Keratinocyte (primary cell): ENCODE measurements around the gene DIPK1A. TPM values are rescaled to one million over a fixed set of nuclear protein-coding genes. Genes with fewer than 3 reads are reported as not detected.

Experiments used
- DNase-seq: peaks from one replicate; pipeline ENCODE4 v3.0.0-alpha.2; 2011; ENCODE audit warnings: low read depth, missing footprints, low spot score
- FAIRE-seq: peaks from 2 replicates; lab custom pipeline; 2011; peaks lifted over from hg19 to GRCh38; lab: Jason Lieb, UNC
- H2AFZ ChIP-seq: 2 replicates; pipeline ENCODE4 v1.6.0; 2012; ENCODE audit warnings: low read length, control low read depth, inconsistent platforms; ENCODE audit not compliant: control insufficient read depth
- H3K27ac ChIP-seq: 2 replicates; pipeline ENCODE4 v1.5.1; 2011; ENCODE audit warnings: low read length; ENCODE audit not compliant: control insufficient read depth, insufficient read depth
- H3K27me3 ChIP-seq: 3 replicates; pipeline ENCODE4 v1.6.0; 2011; ENCODE audit warnings: low read length; ENCODE audit not compliant: control insufficient read depth, insufficient read depth; ENCODE audit errors: extremely low read depth
- H3K36me3 ChIP-seq, 2 experiments: 2 replicates in 1 of 2; 3 replicates in 1 of 2; pipeline ENCODE4 v1.5.1; 2011; ENCODE audit warnings: low read length in 2 of 2, mild to moderate bottlenecking in 1 of 2; ENCODE audit not compliant: control insufficient read depth in 2 of 2, insufficient read depth in 2 of 2; ENCODE audit errors: extremely low read depth in 1 of 2
- H3K4me1 ChIP-seq: 3 replicates; pipeline ENCODE4 v1.5.1; 2011; ENCODE audit warnings: low read length; ENCODE audit not compliant: control insufficient read depth, insufficient read depth; ENCODE audit errors: extremely low read depth
- H3K4me2 ChIP-seq: 3 replicates; pipeline ENCODE4 v1.6.0; 2011; ENCODE audit warnings: low read depth, low read length; ENCODE audit not compliant: control insufficient read depth, insufficient read depth; ENCODE audit errors: extremely low read depth
- H3K4me3 ChIP-seq, 3 experiments: fragments of 200-600 bp in 1 of 3; sonication (generic) in 1 of 3; 2 replicates in 2 of 3; 3 replicates in 1 of 3; pipeline ENCODE4 v1.5.1; 2011 to 2016; ENCODE audit warnings: low read length in 3 of 3, mild to moderate bottlenecking in 3 of 3, control low read depth in 2 of 3, inconsistent platforms in 1 of 3, low read depth in 1 of 3, mixed read lengths in 1 of 3, mixed run types in 1 of 3, moderate library complexity in 1 of 3; ENCODE audit not compliant: control insufficient read depth in 2 of 3, insufficient read depth in 2 of 3; ENCODE audit errors: extremely low read depth in 1 of 3
- H3K79me2 ChIP-seq: 2 replicates; pipeline ENCODE4 v1.6.0; 2012; ENCODE audit warnings: low read length; ENCODE audit not compliant: control insufficient read depth, insufficient read depth
- H3K9ac ChIP-seq: 3 replicates; pipeline ENCODE4 v1.6.0; 2011; ENCODE audit warnings: low read length; ENCODE audit not compliant: control insufficient read depth, insufficient read depth; ENCODE audit errors: extremely low read depth
- H3K9me1 ChIP-seq: 3 replicates; pipeline ENCODE4 v1.6.0; 2011; ENCODE audit warnings: low read length; ENCODE audit not compliant: control insufficient read depth, insufficient read depth; ENCODE audit errors: extremely low read depth
- H3K9me3 ChIP-seq: 2 replicates; pipeline ENCODE4 v1.5.1; 2012; ENCODE audit warnings: low read depth, low read length; ENCODE audit not compliant: control insufficient read depth
- H4K20me1 ChIP-seq: 3 replicates; pipeline ENCODE4 v1.6.0; 2011; ENCODE audit warnings: low read length; ENCODE audit not compliant: control insufficient read depth, insufficient read depth; ENCODE audit errors: extremely low read depth
- CTCF ChIP-seq, 3 experiments: IDR thresholded peaks in 1 of 3; conservative IDR thresholded peaks in 1 of 3; optimal IDR thresholded peaks in 1 of 3; 2 replicates in 2 of 3; 3 replicates in 1 of 3; pipeline versions ENCODE3 to v1.5.1; 2011; ENCODE audit warnings: low read length in 3 of 3, mild to moderate bottlenecking in 3 of 3, moderate library complexity in 2 of 3, control low read depth in 1 of 3, inconsistent platforms in 1 of 3; ENCODE audit not compliant: insufficient read depth in 2 of 3; ENCODE audit errors: extremely low read depth in 1 of 3
- EZH2 ChIP-seq: IDR thresholded peaks from one replicate; pipeline ENCODE4 v1.6.1; 2012; ENCODE audit warnings: inconsistent platforms, mild to moderate bottlenecking, low read length, moderate library complexity
- dilution Hi-C: fragments of 300-500 bp; cut with MboI; formaldehyde crosslinking; loops from one replicate; pipeline ENCODE4 v1.7.0; 2020; ENCODE audit warnings: low sequenced_read_pairs; ENCODE audit not compliant: extremely low pct_ligation_motif_present
- polyA plus RNA-seq, 5 experiments: library from polyadenylated mRNA; depleted of rRNA in 3 of 5; stranded (reverse) in 3 of 5; stranded (forward) in 1 of 5; unstranded in 1 of 5; fragments of >200 nt; gene quantifications; 1 replicate in 1 of 5; 2 replicates in 3 of 5; 3 replicates in 1 of 5; pipeline versions ENCODE4 v1.2.1 to v1.2.3, GENCODE V29; 2011 to 2012; ENCODE audit warnings: missing spikeins in 2 of 5, low read depth in 1 of 5, low replicate concordance in 1 of 5

The DIPK1A gene
- polyA plus RNA-seq, 1 donor (not counting 4 experiments of a cell fraction or from before 2014, with no cell fraction given): 22.0 TPM

DNA sequence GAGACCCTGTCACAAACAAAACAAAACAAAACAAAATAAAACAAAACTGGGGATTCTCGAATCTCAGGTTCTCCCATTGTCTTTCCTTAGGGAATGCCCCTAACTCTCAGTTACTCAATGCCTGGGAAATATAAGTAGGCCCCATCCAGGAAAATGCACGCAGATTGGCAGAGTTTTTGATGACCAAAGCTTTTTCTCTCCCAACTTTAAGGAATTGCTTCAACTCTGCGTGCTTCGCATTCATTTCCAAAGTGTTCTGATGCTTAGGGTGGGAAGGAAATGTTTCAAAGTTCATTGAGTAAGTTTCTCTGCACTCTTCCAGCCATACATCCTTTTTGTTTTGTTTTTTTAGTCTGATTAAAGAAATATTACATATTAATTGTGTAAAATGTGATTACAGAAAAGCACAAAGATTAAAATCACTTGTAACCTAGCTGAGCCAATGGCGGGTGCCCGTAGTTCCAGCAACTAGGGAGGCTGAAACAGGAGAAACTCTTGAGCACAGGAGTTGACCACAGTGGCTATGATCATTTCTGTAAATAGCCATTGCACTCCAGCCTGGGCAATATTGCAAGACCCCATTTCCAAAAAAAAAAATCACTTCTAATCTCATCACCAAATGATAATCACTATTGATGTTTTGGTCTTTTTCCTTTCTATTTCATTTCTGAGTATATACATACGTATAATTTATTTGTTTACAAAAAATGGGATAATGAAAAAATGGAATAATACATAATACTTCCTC lies 157.9 kb downstream of the DIPK1A start:
- no peaks in the 10 kb centered on the region for H3K79me2 ChIP-seq
- no peaks in the 10 kb centered on the region for H4K20me1 ChIP-seq
- TF ChIP-seq CTCF (optimal IDR thresholded peaks at IDR 0.05 in 1 of 3, IDR thresholded peaks at IDR 0.05 in 1 of 3, conservative IDR thresholded peaks at IDR 0.05 in 1 of 3; ENCODE audit: extremely low read depth in 1 of 3, insufficient read depth in 2 of 3, low read length in 3 of 3) (no peak), EZH2 (no peak)
- H3K9me1 ChIP-seq: no peaks in the 10 kb centered on the region
- FAIRE-seq (no peak), DNase-seq (no peak)
- H3K4me2 ChIP-seq: no peak overlapping the region
- no peaks in the 10 kb centered on the region for H3K9me3 ChIP-seq
- H3K27me3 ChIP-seq: no peaks in the 10 kb centered on the region
- dilution Hi-C loops: no loop called here
- H3K36me3 ChIP-seq: no peaks in the 10 kb centered on the region
- peaks cover 18% of the 10 kb centered on the region for H3K4me1 ChIP-seq
- H3K4me3 ChIP-seq: no peak overlapping the region
- no peak overlapping the region for H3K9ac ChIP-seq
- H2AFZ ChIP-seq: no peak overlapping the region
- H3K27ac ChIP-seq: no peak overlapping the region

DNA sequence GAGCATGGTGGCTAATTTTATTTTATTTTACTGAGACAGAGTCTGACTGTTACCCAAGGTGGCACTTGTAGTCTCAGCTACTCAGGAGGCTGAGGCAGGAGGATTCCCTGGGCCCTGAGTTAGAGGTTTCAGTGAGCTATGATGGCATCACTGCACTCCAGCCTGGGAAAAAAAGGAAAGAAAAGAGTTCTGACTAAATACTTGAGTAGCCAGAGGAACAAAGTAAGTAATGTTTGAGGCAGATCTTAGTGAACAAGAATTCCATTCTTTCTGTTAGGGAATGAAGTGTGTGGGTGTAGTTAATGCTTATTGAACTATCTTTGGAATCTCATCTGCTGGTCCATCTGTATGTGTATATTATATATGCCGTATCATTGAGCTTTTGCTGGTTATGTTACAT lies 163.3 kb downstream of the DIPK1A start:
- dilution Hi-C loops: no loop called here
- Histone ChIP-seq H3K79me2 (no peaks in the 10 kb centered on the region), H3K9me1 (no peaks in the 10 kb centered on the region), H3K36me3 (no peaks in the 10 kb centered on the region), H2AFZ (no peak overlapping the region), H3K9ac (no peak overlapping the region), H3K27me3 (no peaks in the 10 kb centered on the region), H4K20me1 (no peaks in the 10 kb centered on the region), H3K9me3 (no peaks in the 10 kb centered on the region), H3K27ac (no peak overlapping the region), H3K4me3 (no peak overlapping the region), H3K4me2 (no peak overlapping the region), H3K4me1 (no peaks in the 10 kb centered on the region)
- FAIRE-seq (no peak), DNase-seq (no peak)
- TF ChIP-seq EZH2 (no peak), CTCF (optimal IDR thresholded peaks at IDR 0.05 in 1 of 3, IDR thresholded peaks at IDR 0.05 in 1 of 3, conservative IDR thresholded peaks at IDR 0.05 in 1 of 3; ENCODE audit: extremely low read depth in 1 of 3, insufficient read depth in 2 of 3, low read length in 3 of 3) (no peak)
